GM10266 (cell line): ENCODE results near the gene KNDC1.

Source experiments
- DNase-seq: peaks from one replicate; pipeline ENCODE4 v3.0.0; 2012; ENCODE audit errors: extremely low spot score
- TF ChIP-seq, protein P1 (sequence below): IDR thresholded peaks from 2 replicates; pipeline ENCODE4 v1.5.1; 2012; ENCODE audit warnings: mild to moderate bottlenecking, low read depth; ENCODE audit not compliant: control insufficient read depth, insufficient read depth; ENCODE audit errors: missing control alignments

KNDC1 gene

DNA sequence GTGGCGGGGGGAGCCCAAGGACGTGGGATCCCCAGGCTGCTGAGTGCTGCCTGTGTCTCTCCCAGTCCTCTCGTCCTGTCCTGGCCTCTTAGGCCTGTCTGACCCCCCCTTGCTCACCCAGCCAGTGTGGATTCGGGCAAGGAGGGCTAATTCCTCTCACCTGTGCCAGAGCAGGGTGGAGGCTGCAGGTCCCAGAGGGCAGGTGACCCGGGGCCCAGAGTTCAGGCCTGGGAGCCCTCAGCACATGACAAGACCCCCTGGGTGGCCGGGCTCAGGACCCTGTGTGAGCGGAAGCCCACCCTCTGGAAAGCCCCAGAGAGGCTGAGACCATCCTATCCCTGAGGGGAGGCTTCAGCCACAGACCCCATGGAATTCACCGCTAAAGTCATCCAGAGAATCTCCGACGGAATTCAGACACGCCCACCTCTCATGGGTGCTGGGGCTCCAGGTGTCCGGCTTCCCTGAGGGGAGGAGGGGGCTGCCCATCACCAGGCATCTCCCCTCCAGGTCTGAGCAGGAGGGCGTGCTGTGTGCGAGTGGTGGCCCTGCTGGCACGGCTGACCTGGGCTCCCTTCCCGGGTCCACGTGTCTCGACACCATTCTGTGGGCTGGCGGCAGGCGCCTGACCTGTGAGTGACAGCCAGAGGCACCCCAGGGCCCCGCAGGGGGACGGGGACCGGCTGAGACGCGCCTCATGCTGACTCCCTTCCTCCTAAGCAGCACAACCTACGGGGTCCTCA lies 5.0 kb downstream of the KNDC1 start:
- no peak for DNase-seq
- TF ChIP-seq, protein P1, sequence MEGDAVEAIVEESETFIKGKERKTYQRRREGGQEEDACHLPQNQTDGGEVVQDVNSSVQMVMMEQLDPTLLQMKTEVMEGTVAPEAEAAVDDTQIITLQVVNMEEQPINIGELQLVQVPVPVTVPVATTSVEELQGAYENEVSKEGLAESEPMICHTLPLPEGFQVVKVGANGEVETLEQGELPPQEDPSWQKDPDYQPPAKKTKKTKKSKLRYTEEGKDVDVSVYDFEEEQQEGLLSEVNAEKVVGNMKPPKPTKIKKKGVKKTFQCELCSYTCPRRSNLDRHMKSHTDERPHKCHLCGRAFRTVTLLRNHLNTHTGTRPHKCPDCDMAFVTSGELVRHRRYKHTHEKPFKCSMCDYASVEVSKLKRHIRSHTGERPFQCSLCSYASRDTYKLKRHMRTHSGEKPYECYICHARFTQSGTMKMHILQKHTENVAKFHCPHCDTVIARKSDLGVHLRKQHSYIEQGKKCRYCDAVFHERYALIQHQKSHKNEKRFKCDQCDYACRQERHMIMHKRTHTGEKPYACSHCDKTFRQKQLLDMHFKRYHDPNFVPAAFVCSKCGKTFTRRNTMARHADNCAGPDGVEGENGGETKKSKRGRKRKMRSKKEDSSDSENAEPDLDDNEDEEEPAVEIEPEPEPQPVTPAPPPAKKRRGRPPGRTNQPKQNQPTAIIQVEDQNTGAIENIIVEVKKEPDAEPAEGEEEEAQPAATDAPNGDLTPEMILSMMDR = no peak

DNA sequence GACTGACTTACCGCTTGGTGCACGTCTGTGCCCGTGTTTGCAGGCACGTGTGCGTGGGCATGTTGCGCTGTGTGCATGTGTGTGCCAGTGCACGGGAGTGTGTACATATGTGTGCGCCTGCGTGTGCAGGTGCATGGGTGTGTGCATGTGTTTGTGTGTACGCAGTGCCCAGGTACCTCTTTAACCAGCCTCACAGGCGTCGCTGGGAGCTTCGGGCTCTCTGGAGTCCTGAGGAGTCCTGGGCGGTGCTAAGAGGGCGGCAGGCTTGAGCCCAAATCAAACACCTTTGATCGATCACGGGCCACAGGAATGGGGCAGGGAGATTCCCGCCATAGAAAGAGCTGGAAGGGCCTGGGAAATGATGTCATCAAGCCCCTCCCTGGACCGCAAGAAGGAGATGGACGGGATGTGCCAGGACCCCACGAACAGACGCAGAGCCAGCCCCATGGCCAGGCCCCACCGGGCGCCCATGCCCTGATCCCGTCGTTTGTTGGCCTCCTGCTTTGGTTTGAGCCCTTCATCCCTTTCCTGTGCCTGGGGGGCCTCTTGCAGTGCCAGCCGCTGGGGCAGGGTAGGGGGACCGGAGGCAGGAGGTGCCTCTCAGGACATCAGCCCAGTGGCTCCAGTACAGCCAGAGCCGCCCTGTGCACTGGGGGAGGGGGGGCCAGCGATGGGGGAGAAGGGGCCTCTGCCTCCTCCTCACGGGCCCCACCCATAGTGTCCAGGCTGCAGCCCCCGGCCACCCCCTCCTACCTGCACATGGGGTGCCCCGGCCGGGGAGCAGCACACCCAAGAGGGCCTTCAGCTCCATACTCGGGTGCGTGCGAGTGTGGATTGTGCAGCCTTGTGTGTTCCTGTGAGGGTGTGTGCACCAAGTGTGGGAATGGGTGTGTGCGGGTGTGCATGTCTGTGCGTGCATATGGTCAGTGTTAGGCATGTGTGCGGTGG lies 5.8 kb downstream of the KNDC1 start:
- TF ChIP-seq, protein P1 = no peak

DNA sequence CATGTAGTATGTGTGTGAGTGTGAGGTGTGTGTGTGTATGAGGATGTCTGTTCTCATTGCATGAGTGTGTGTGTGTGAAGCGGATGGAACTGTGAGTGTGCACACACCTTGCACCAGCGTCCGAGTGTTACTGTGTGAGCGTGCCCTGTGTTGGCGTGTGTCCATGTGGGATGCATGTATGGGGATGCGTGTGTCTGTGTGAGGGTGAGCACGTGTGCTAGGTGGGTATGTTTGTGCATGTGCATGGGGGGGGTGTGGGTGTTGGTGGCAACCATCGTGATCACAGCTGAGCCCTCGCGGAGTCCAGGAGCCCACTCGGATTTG lies 6.4 kb downstream of the KNDC1 start:
- DNase-seq = no peak
- TF ChIP-seq, protein P1 = no peak

More for the DNA sequence above, 5.8 kb downstream of the KNDC1 start:
- DNase-seq = no peak

DNA sequence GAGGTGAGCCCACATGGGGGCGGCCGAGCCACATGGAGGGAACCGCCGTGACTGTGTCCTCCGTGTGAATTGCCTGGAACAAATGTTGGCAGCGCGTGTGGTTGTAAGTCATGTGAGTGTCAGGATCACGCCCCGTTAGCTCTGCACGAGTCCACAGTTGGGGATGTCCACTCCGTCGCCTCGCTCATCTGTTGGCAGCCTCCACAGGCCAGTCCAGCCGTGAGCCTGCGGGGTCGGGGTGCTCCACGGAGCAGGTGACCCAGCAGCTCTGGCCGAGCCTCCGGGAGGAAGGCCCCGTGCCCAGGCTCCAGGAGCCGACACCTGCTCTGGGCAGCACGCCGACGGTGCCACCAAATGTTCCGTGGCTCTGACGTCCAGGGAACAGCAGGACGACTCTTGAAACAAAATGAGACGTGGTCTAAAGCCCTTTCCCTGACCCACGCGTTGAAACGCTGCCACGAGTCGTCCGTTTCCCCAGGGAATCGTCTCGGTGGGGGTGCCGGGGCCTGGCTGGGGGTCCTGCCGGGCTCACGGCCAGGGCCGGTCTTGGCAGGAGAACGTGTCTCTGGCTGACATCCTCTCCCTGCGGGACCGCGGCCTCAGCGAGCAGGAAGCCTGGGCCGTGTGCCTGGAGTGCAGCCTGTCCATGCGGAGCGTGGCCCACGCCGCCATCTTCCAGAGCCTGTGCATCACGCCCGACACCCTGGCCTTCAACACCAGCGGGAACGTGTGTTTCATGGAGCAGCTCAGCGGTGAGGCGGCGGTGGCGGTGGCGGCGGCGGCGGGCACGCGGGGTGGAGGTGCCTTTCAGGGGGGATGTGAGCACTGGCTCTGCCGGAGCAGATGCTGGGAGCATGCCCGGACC lies 7.0 kb downstream of the KNDC1 start:
- no peak for DNase-seq
- TF ChIP-seq, protein P1 = no peak

DNA sequence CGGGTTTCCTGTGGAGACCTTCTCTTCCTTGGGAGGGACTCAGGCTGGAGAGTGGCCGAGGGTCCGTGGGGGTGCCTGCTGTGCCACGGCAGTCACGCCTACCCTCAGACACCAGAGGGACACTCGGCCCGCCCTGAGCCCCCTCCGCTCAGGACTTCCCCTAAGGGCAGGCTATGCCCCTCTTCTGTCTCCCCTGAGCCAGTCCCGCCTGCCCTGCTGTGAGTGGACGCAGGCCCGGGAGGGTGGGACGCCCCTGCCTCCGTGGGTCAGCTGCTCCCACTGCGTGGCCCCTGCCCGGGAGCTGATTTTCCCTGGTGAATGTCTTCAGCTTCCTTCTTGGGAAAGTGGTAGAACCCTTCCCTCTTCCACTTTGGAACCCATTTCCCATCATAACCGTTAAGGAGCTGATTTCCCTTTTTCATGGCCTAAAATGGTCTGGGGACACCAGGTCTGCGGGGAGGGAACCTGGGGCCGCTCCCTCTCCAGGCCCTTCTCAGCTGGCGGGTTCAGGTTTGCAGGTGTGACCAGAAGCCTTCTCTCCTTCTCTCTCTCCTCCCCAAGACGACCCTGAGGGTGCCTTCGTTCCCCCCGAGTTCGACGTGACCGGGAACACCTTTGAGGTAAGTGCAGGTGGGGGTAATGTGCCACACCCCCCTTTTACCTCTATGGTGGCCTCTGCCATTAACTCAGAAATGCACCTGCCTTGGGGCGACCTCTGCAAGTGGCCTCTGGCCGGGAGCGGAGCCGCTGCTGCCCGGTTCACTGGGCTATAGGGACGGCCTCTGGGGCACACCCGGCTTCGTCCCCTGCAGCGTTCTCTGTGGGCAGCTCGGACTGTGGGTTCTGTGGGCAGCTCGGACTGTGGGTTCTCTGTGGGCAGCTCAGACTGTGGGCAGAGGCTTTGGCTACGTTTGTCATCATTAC lies 7.9 kb downstream of the KNDC1 start:
- DNase-seq = no peak
- TF ChIP-seq, protein P1 = no peak

DNA sequence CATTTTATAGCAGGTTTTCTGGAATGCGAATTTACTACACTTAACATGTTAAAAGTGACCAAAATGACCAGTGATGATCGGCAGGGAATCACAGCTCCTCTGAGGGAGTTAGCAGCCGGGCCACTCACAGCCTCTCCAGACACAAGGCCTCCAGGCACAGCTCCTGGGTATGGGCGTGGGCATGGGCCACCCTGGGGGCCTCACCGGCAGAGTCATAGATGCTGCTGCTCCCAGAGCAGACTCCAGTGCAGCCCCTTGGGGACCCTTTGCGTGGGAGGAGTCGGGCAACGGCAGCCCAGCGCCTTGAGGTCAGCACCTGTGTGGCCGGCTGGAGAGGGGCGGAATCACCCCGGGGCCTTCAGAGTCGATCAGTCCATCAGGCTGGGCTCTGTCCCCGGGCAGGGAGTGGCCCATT lies 8.6 kb downstream of the KNDC1 start:
- TF ChIP-seq, protein P1 = no peak
- DNase-seq = no peak
